Osteocyte (in vitro differentiated cells): ENCODE data around the gene ABHD16A. TPM values are rescaled to one million over a fixed set of nuclear protein-coding genes. Genes with fewer than 3 reads are reported as not detected.

Experiments
- DNase-seq: peaks from one replicate; pipeline ENCODE4 v3.0.0; 2021; ENCODE audit warnings: mixed read lengths; ENCODE audit not compliant: unreplicated experiment; ENCODE audit errors: extremely low spot score
- H3K27ac Mint-ChIP-seq: one replicate; pipeline ENCODE4 v1.8.0; 2021; ENCODE audit warnings: mild to moderate bottlenecking, mixed read lengths; ENCODE audit not compliant: unreplicated experiment
- H3K27me3 Mint-ChIP-seq: one replicate; pipeline ENCODE4 v1.8.0; 2021; ENCODE audit warnings: mixed read lengths; ENCODE audit not compliant: unreplicated experiment
- H3K36me3 Mint-ChIP-seq: one replicate; pipeline ENCODE4 v1.8.0; 2021; ENCODE audit warnings: mixed read lengths; ENCODE audit not compliant: unreplicated experiment
- H3K4me1 Mint-ChIP-seq: one replicate; pipeline ENCODE4 v1.8.0; 2021; ENCODE audit warnings: mixed read lengths; ENCODE audit not compliant: unreplicated experiment
- H3K4me3 Mint-ChIP-seq: one replicate; pipeline ENCODE4 v1.8.0; 2021; ENCODE audit warnings: mild to moderate bottlenecking, moderate library complexity, mixed read lengths; ENCODE audit not compliant: unreplicated experiment
- H3K9me3 Mint-ChIP-seq: one replicate; pipeline ENCODE4 v1.8.0; 2021; ENCODE audit warnings: mixed read lengths; ENCODE audit not compliant: unreplicated experiment
- total RNA-seq: library from RNA; stranded (reverse); gene quantifications from 2 replicates; pipeline ENCODE4 v1.2.1, GENCODE V29; 2021
- TF ChIP-seq, protein P1 (sequence below): fragments of 200-600 bp; sonication (generic); IDR thresholded peaks from 2 replicates; pipeline ENCODE4 v1.5.0; 2021; ENCODE audit warnings: antibody characterized with exemption, mild to moderate bottlenecking, moderate library complexity

The ABHD16A gene
- total RNA-seq, 1 donor from 2014 or later: 50.5 TPM

DNA sequence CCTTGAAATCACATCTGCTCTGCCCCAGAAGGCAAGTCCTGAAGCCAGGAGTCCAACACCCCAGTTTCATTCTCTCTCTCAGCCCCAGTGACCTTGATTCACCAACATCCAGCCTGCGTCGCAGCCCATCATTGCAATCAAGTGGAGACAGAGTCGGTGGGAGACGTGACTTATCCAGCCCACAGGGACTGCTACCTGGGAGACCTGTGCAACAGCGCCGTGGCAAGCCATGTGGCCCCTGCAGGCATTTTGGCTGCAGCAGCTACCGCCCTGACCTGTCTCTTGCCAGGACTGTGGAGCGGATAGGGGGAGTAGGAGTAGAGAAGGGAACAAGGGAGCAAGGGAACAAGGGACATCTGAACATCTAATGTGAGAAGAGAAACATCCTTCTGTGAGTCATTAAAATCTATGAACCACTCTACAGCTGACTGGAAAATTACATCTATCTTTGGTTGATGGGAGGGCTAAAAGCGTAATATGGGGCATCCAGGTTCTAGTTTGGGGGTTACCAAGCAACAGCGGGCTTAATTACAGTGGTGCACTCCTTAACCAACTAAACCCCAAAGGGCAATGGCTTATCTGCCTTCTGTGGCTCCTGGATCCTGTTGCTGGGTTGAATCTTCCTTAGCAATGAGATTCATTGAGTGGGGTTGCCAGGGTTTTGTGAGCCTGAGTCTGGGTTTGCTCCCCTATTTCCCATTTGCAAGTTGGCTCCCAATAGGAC, 14.5 kb upstream of the ABHD16A start:
- Mint-ChIP-seq H3K27ac (no peak overlapping the region), H3K36me3 (no peaks in the 10 kb centered on the region), H3K27me3 (peaks cover 6% of the 10 kb centered on the region), H3K4me1 (peaks cover 6% of the 10 kb centered on the region), H3K4me3 (no peak overlapping the region), H3K9me3 (no peaks in the 10 kb centered on the region)
- TF ChIP-seq, protein P1, sequence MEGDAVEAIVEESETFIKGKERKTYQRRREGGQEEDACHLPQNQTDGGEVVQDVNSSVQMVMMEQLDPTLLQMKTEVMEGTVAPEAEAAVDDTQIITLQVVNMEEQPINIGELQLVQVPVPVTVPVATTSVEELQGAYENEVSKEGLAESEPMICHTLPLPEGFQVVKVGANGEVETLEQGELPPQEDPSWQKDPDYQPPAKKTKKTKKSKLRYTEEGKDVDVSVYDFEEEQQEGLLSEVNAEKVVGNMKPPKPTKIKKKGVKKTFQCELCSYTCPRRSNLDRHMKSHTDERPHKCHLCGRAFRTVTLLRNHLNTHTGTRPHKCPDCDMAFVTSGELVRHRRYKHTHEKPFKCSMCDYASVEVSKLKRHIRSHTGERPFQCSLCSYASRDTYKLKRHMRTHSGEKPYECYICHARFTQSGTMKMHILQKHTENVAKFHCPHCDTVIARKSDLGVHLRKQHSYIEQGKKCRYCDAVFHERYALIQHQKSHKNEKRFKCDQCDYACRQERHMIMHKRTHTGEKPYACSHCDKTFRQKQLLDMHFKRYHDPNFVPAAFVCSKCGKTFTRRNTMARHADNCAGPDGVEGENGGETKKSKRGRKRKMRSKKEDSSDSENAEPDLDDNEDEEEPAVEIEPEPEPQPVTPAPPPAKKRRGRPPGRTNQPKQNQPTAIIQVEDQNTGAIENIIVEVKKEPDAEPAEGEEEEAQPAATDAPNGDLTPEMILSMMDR: no peak
- no peak for DNase-seq

- H3K27ac Mint-ChIP-seq: no peak within 1 kb of the TSS
- no peaks in the 10 kb centered on the region for H3K9me3 Mint-ChIP-seq
- H3K4me1 Mint-ChIP-seq: peaks cover 6% of the 10 kb centered on the region
- no peaks in the 10 kb centered on the region for H3K36me3 Mint-ChIP-seq
- no peak for DNase-seq
- TF ChIP-seq, protein P1: no peak
- H3K27me3 Mint-ChIP-seq: peaks cover 9% of the 10 kb centered on the region
- H3K4me3 Mint-ChIP-seq: no peak within 1 kb of the TSS
Observed at GRCh38 chr6:31715022-31715958, 12.2 kb upstream of the ABHD16A start, which contains the start of gene LY6G6D. LY6G6D (plus strand) TSS chr6:31715348; CDS start chr6:31715356, 8 bp downstream.

DNA sequence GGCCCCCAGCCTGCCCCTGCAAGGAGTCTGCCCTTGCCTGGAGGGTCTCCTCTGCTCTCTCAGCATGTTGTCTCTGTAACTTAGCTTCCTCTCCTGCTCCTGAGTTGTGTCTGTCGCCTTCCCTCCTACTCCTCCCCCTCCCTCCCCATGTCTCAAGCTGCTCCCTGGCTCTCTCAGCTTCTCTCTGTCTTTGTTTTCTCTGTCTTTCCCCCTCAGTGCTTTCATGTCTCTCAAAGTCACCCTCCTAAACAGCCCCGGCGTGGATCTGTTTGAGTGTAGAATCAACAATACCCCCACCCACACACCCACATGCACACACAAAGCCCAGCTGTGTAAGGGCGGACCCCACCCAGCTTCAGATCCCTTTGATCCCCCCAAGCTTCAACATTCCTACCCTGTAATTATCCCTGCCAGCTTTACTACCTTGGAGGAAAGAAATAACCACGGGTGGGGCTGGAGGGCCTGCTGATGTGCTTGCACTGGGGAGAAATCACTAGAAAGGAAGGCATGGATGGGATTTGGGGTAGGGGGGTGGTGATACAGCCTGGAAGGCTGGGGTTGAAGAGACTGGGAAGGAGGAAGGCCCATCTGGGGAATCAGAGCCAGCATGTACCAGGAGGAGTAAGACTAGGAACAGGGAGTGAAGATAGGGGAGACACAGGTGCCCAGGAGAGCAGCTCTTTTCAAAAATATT, 11.0 kb upstream of the ABHD16A start:
- Mint-ChIP-seq H3K4me3 (no peak overlapping the region), H3K9me3 (no peaks in the 10 kb centered on the region), H3K27ac (no peak overlapping the region), H3K4me1 (peaks cover 6% of the 10 kb centered on the region), H3K27me3 (peaks cover 9% of the 10 kb centered on the region), H3K36me3 (no peaks in the 10 kb centered on the region)
- no peak for DNase-seq
- TF ChIP-seq, protein P1: no peak

- H3K9me3 Mint-ChIP-seq: no peaks in the 10 kb centered on the region
- H3K4me1 Mint-ChIP-seq: peaks cover 6% of the 10 kb centered on the region
- peaks cover 9% of the 10 kb centered on the region for H3K27me3 Mint-ChIP-seq
- no peaks in the 10 kb centered on the region for H3K36me3 Mint-ChIP-seq
- TF ChIP-seq, protein P1: no peak
- DNase-seq: no peak
- no peak overlapping the region for H3K27ac Mint-ChIP-seq
- no peak overlapping the region for H3K4me3 Mint-ChIP-seq
Observed at GRCh38 chr6:31713465-31713864, 10.3 kb upstream of the ABHD16A start.
